ENCODE results near the gene EML4. TPM values are rescaled to one million over a fixed set of nuclear protein-coding genes. Genes with fewer than 3 reads are reported as not detected.

Gene EML4
- polyA plus RNA-seq, 1 donor = 142 TPM

DNA sequence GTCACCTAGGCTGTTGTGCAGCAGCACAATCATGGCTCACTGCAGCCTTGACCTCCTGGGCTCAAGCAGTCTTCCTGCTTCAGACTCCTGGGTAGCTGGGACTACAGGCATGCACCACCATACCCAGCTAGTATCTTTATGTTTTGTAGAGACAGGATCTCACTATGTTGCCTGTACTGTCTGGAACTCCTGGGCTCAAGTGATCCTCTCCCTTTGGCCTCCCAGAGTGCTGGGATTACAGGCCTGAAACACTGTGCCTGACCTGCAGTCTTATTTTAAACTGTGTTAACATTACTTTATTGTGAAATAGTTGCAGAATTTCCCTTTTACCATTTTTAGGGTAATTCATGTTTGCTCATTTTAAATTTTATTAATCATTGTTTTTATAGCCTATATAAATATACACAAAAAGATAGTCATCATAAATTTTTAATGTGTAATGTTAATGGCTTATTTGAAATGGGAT, 24.6 kb downstream of the EML4 start:
- no peak for DNase-seq

DNA sequence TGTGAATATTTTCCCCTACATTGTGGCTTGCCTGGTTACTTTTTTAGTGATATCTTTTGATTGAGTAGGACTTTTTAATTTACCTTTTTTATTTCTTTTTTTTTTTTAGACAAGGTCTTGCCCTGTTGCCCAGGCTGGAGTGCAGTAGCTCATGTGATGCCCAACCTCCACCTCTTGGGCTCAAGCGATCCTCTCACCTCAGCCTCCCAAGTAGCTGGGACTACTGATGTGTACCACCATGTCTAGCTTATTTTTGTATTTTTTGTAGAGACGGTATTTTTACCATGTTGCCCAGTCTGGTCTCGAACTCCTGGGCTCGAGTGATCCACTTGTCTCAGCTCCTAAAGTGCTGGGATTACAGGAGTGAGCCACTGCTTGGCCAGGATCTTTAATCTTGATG, 25.3 kb downstream of the EML4 start:
- no peak for DNase-seq

GRCh38 chr2:42195559-42195958, 26.4 kb downstream of the EML4 start:
- DNase-seq = no peak

GRCh38 chr2:42196070-42196402, 26.9 kb downstream of the EML4 start:
- DNase-seq = no peak

DNA sequence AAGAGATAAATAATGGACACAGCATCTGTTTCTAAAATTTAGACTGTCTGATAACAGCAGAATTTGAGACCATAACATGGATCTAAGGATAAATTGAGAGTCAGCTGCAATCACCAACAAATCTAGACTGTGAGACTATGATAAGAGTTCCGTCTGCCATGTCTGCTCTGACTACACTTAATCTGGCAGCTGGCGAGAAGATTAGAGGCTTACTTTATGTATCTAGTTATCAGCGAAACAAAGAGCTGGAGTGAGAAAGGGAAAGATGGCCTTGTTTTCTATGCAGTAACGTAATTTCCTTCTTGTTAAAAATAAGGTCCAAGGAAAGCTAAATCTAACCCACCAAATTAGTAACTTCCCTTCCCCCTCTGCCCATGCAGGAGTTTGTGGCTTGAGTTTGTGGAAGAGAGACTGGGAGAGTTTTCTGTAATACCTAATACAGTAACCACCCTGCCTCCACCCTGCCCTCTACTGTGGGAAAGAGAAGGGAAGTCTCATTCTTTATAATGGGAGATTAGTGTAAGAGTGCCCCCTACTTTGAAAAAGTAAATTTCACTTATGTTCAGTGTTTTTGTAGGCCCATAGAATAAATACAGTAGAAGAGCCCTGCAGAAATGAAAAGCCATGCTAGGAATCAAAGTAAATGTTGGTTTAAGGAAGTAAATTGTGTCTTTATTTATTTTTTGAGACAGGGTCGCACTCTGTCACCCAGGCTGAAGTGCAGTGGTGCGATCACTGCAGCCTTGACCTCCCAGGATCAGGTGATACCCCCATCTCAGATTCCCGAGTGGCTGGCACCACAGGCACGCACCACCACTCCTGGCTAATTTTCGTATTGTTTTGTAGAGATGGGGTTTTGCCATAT, 27.5 kb downstream of the EML4 start:
- DNase-seq = no peak

DNA sequence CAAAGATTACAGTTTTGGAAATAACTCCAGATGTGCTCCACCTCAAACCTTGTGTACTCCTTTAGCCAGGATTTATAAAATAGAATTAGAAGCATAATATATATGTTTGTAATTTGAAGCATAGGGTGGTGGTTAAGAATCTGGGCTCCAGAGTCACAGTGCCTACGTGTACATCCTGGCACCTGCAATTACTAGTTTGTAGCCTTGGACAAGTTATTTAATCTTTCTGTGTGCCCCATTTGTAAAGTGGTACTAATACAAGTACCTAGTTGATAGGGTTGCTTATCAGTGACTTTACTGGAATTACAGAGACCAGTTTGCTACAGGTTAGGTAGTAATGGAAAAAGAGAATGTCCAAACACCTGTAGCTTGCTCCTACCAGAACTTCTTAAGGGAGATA, 28.6 kb downstream of the EML4 start:
- DNase-seq = no peak

DNA sequence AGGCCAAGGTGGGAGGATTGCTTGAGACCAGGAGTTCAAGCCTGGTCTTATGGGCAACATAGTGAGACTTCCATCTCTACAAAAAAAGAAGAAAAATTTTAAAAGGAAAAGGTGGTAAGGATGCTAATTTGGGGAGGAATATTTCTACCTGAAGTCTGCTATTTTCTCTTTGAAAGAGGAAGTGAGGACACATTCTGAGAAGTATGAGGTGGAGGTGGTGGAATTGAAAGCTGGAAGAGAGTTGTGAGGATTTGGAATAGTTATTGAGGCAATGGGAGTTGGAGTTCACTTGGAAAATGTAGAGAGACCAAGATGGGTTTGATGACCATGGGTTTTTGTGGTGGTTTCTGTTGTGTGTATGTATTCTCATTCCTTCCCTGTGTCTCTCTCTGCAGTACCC, 29.3 kb downstream of the EML4 start:
- no peak for DNase-seq

DNA sequence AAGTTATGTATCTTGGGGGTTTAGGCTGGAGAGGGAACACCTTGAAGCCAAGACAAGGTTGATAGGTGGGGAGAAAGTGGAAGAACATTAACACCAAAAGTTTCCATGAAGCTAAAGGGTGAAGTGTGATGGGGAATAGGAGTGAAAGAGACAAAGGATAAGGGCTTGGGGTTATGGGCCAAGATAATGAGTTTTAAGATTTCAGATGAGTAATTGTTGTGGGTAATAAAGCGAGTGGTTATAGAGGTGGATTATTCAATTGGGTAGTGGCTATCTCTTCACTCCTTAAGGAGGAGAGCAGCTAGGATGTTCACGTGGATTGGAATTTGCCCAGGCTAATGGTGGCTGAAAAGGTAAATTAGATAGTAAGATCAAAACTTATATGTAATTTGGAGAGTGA, 29.8 kb downstream of the EML4 start:
- no peak for DNase-seq

- no peak for DNase-seq
Measured at GRCh38 chr2:42199626-42200025, 30.5 kb downstream of the EML4 start.

GRCh38 chr2:42200926-42201855, 32.0 kb downstream of the EML4 start:
- DNase-seq = no peak

- no peak for DNase-seq
Measured at GRCh38 chr2:42202634-42203008, 33.5 kb downstream of the EML4 start.

DNA sequence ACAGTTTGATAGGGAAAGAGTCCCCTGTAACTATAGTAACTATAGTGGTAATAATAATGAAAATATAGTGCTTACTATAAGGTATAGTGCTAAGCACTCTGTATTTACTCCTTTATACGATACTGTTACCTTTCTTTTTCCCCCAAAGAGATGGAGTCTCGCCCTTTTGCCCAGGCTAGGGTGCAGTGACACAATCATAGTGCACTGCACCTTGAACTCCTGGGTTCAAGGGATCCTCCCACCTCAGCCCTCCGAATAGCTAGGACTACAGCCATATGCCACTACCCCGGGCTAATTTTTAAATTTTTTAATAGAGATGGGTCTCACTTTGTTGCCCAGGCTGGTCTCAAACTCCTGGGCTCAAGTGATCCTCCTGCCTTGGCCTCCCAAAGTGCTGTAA, 34.6 kb downstream of the EML4 start:
- no peak for DNase-seq

DNA sequence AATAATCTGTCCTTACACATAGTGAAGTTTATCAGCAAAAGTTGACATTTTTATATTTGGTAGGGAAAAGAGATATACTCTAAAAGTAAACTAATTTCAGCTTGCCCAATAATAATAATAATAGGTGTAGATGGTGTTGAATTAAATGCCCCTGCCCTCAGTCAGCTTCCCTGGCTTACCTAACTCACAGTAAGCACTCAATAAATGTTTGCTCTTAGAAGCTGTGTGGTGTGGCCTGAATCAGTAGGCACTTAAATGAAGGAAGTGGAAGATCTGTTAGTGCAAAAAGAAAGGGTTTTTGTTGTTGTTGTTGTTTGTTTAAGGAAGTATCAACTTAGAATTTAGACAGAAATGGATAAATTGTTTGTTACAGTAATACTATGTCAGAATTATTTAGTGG, 36.2 kb downstream of the EML4 start:
- no peak for DNase-seq

DNA sequence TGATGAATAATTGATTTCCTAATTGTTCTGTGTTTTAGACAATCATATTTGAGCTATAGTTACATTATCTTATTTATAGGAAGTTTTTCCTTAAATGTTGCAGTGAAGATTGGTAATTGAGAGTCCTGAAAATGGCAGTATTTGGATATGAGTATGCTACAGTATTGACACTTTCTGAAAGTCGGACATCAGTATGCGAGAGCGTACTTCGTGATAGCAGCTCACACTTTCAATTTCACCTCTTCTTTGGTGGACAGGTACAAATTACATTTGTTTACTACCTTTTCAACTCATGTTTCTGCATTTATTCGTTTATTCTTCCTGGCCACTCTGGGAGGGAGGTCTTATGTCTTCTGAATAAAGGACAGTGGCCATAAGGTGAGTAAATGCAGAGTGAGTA, 38.7 kb downstream of the EML4 start:
- no peak for DNase-seq

GRCh38 chr2:42210203-42210602, 41.0 kb downstream of the EML4 start:
- no peak for DNase-seq

DNA sequence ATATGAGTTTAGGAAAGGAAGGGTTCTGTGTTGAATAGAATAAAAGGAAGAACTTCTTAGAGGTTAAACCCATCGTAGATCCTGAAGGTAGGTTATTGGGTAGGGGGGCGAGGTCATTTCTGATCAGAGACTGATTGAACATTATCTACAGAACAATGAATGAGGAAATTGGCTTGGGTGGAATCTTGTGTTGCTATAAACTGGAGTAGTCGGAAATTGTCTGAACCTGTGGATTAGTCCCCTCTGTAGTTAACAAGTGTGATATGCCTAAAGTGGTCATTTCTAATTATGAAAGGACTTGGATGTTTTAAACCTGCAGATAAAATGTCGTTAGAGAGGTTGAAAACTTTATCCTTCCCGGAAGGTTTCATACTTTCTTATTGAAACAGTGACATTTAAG, 42.1 kb downstream of the EML4 start:
- no peak for DNase-seq

DNA sequence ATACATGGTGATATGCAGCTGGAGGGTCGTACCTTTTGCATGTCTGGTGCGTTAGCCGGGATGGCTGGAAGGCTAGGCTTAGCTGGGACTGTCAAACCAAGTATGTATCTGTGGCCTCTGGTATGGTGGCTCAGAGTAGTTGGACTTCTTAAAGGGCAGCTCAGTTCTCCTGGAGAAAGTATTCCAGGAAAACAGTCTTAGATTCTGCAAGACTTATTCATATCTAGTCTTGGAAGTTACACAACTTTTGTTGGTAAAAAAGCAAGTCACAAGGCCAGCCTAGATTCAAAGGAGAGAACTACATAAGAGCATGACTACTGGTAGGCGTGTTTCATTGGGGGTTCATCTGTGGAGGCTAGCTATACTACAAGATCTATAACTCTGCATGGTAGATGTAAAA, 45.5 kb downstream of the EML4 start:
- no peak for DNase-seq

DNA sequence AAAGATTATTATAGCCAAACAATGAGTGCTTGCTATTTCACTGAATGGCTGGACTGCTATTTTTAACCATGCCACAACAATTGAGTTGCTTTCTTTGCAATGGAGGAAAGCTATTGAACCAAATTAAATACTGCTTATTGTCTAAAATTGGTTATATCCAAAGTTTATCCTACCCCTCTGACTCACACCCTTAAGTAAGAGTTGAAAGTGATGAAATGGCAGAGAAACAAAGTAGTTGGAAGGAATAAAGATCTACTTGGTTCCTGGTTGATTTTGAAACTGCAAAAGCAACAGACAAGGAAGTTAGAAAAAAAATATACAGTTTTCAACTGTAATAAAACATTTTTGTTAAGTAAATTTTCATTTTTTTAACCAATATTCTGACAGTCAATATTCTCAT, 47.5 kb downstream of the EML4 start:
- DNase-seq = no peak

DNA sequence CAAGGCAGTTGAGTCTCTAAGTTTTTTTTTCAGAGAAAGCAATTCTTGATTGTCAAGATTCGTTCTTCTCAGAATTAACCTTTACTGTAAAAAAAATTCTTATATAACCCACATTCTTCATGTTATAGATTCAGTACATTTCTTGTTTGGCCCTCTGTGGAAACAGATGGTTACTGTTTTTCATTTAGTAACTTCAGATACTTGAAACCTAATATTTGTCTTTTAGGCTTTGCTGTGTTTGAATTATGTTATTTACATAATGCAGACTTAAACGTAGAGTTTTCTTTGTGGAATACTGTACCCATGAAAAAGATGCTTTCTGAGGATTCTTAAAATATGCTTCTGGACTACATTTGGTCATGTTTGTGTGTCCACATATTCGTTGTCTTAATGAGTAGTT, 48.2 kb downstream of the EML4 start:
- no peak for DNase-seq

GRCh38 chr2:42217914-42218313, 48.8 kb downstream of the EML4 start:
- DNase-seq = no peak

DNA sequence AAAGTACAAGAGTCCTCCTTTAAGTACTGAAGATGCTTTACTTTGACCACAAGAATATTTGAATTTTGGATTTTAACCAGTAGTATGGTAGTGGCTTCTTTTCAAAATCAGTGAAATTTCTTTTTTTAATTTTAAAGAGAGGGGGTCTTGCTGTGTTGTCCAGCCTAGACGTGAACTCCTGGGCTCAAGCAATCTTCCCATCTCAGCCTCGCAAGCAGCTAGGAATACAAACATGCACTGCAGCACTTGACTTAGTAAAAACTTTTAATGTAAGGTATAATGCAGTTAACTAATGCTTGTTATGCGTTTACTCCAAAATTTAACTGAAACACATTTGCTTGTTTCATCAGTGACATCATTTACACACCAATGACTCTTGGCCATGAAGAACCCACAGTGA, 49.6 kb downstream of the EML4 start:
- no peak for DNase-seq

- no peak for DNase-seq
Measured at GRCh38 chr2:42219160-42219559, 50.0 kb downstream of the EML4 start.

- no peak for DNase-seq
Measured at GRCh38 chr2:42220566-42220965, 51.4 kb downstream of the EML4 start.

All from left kidney (tissue), 2 donors.